HG02973 (cell line): ENCODE measurements around the gene ARMC3.
"Not testable (repeated sequence)": the region's sequence is repeated elsewhere in the genome, so short reads cannot be mapped to it uniquely, and the experiment has no call there.

Experiments
- ATAC-seq: cut with Tn5 transposase; IDR thresholded peaks from one replicate; pipeline ENCODE4 v1.9.1; 2021; ENCODE audit warnings: moderate library complexity; ENCODE audit not compliant: unreplicated experiment

ARMC3 gene

DNA sequence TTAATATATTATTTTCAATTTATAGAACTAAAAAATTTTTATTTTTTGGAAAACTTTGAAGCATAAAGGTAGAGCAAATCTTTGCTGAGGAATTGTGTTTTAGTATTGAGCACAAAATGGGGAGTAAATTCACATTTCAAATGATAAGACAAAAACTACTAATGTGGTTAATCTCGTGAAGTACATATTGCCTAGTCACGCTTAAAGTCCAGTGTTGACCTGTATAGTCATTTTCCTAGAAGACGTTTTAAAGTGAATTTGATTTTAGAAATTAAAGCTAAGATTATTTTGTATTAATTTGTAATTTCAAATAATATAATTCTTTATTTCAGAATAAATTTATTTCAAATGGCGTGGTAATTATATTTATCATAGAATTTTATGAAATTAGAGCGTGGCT lies 110.3 kb downstream of the ARMC3 start:
- ATAC-seq: no peak

GRCh38 chr10:23040002-23040401 lies 112.1 kb downstream of the ARMC3 start:
- no peak for ATAC-seq

DNA sequence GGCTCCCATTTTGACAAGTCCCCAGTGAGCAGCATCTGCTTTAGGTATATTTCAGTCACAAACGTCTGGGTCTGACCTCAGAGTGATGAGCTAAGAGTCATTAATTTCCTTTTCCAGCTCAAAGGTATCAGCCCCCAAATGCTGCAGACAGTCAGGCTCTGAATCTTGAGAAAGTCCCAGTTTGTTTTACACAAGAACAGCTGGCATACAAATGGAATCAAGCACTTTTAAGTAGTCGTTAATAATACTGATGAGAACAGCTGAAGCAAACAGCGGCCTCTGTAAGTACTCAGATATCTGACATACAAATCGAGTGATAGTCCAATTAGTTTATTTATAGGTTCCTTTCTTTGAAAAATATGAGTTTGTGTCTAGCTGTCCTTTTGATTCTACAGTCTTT lies 118.2 kb downstream of the ARMC3 start:
- ATAC-seq: no peak

GRCh38 chr10:23047201-23048050 lies 119.6 kb downstream of the ARMC3 start:
- ATAC-seq: no peak

DNA sequence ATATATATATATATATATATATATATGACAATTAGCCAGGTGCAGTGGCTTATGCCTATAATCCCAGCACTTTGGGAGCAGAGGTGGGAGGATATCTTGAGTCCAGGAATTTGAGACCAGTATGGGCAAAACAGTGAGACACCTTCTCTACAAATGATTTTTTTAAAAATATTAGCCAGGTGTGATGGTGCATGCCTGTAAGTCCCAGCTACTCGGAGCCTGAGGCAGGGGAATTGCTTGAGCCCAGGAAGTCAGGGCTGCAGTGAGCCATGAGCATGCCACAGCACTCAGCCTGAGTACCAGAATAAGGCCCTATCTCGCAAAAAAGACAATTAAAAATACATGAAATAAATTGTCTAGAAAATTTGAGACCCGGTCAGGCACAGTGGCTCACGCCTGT lies 120.3 kb downstream of the ARMC3 start:
- ATAC-seq: no peak

DNA sequence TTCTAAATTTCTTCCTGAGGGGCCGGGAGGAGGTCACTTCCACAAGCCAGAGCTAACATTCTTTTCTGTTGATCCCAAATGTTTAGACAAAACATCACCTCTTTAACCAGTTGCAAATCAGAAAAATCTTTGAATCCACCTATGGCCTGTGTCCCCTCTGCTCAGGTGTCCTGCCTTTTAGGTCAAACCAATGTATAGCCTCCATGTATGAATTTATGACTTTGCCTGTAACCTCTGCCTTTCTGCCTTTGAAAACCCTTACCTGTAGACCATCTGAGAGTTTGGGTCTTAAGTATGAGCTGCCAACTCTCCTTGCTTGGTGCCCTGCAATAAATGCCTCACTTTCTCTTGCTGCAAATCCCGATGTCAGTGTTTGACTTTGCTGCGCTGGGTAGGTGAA lies 123.4 kb downstream of the ARMC3 start:
- ATAC-seq: no peak

DNA sequence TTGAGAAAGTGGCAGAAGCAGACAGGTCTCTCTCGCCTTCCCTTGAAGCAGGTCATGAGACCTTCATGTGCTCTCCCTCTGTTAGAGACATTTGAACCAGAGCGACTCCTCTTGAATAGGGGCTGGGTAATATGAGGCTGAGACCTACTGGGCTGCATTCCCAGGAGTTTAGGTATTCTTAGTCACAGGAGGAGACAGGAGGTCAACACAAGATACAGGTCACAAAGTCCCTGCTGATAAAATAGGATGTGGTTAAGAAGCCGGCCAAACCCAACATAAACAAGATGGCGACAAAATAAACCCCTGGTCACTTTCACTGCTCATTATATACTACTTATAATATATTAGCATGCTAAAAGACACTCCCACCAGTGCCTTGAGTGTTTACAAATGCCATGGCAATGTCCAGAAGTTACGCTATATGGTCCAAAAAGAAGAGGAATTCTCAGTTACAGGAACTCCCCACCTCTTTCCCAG lies 124.0 kb downstream of the ARMC3 start:
- ATAC-seq: no peak

- ATAC-seq: no peak
Observed at GRCh38 chr10:23053036-23053435, 125.2 kb downstream of the ARMC3 start.

GRCh38 chr10:23055424-23056185 lies 127.8 kb downstream of the ARMC3 start:
- ATAC-seq: no peak

DNA sequence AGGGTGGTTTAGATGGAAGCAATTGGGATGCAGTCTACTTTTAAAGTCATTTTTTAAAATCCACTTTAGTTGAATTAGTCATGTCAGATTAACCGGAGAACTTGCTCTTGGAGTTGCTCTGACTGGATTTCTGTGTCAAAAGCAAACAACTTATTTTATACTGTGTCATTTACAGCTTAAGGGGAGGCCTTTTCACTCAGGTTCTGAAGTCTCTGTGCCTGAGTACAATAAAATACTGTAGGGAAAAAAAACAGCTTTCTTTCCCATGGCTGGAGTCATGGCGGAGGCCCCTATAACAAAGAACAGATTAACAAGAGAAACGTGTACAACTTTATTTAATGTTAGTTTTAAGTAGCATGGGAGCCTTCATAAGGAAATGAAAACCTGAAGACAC lies 128.3 kb downstream of the ARMC3 start:
- no peak for ATAC-seq

DNA sequence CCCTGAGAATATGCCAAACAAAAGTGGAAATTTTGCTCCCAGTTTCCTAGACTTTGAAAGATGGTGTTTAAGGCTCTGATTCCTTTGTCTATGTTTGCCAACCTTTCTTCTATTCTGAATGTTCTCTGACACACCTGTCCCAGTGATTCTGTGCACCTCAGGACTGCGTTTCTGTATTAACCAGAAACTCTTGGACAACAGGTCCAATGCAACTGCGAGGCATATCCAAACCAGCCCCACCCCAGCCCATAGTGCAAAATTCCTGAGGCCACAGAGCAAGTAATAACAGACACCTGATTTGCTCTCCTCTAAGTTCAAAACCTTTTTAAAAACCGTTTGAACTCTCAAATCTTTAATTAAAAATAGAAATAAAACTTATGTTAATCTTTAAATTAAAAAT lies 130.5 kb downstream of the ARMC3 start:
- ATAC-seq: no peak

- ATAC-seq: no peak
Observed at GRCh38 chr10:23060918-23061317, 133.1 kb downstream of the ARMC3 start.

GRCh38 chr10:23063045-23063972 lies 135.5 kb downstream of the ARMC3 start:
- no peak for ATAC-seq

- no peak for ATAC-seq
Observed at GRCh38 chr10:23063973-23064812, 136.3 kb downstream of the ARMC3 start.

DNA sequence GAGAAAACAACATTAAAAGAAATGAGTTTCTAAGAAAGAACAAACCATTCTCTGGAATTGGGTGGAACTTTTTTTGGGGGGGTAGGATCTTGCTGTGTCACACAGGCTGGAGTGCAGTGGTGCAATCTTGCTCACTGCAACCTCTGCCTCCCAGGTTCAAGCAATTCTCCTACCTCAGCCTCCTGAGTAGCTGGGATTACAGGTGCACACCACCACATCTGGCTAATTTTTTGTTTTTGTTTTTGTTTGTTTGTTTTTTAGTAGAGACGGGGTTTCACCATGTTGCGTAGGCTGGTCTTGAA lies 136.9 kb downstream of the ARMC3 start:
- not testable (repeated sequence) for ATAC-seq

DNA sequence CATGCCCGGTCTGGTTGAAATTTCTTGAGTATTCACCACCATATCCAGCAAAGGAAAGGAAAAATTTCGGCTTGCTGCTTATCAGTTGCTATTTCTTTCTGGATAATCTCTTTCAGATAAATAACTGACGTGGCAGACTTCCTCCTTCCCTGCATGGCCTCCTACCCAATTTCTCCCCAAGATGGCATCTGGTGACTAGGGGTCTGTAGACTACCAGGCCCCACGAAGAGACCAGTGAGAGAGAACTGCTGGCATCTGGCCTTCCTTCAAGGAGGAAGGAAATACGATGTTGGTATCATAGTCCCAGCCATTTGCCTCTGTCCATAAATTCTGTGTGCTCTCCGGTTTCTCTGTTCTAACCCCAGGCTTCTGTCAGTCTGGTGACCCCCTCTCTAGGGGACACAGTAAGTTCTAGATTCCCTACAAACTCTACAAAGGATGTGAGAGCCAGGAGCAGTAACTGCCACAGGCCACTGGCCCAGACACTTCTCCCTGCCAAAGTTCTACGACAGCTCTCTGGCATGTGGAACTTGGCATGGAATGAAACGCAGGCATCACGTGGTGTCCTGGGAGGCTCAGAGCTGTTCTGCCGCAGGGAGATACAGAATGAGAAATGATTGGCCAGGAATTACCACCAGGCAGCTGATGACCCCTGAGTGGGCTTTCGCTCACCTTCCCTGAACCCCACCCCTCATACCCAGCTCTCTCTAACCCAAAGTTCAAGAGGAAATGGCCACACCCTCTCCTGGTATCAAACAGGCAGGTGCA lies 137.5 kb downstream of the ARMC3 start:
- no peak for ATAC-seq

DNA sequence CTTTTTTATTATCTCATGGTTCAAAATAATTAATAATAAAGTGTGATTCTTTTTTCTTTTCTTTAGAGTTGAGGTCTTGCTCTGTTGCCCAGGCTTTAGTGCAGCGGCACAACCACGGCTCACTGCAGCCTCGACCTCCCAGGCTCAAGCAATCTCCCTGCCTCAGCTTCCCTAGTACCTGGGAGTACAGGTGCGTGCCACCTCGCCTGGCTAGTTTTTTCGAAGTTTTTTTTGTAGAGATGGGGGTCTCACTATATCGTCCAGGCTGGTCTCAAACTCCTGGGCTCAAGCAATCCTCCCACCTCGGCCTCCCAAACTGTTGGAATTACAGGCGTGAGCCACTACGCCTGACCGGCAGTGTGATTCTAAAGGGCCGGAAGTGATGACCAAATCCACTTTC lies 139.5 kb downstream of the ARMC3 start:
- ATAC-seq: no peak

GRCh38 chr10:23067939-23068775 lies 140.3 kb downstream of the ARMC3 start:
- ATAC-seq: no peak
